GM12872 (cell line): ENCODE data around the gene THSD7A.

Source experiments
- TF ChIP-seq, protein P1 (sequence below): IDR thresholded peaks from 3 replicates; pipeline ENCODE4 v1.5.1; 2011; ENCODE audit warnings: low read depth, mild to moderate bottlenecking, low read length, moderate library complexity; ENCODE audit not compliant: insufficient read depth

The THSD7A gene

DNA sequence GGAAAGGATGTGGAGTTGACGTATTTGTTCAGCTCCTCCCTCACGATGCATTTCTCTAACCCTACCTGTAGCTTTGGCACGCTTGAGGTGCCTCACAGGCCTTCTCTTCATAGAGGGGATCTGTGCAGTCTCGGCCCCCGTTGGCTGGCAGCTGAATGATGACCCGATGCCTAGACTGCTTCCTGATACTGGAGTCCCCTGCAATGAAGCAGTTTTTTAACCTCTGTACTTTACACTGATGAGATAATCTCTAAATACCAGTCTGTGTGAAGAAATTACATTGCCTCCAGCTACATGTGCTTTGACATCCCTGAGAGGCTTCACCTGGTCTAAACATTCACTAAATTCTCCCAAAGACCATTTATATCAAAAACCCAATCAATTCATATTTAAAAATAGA, 370.1 kb downstream of the THSD7A start:
- TF ChIP-seq, protein P1, sequence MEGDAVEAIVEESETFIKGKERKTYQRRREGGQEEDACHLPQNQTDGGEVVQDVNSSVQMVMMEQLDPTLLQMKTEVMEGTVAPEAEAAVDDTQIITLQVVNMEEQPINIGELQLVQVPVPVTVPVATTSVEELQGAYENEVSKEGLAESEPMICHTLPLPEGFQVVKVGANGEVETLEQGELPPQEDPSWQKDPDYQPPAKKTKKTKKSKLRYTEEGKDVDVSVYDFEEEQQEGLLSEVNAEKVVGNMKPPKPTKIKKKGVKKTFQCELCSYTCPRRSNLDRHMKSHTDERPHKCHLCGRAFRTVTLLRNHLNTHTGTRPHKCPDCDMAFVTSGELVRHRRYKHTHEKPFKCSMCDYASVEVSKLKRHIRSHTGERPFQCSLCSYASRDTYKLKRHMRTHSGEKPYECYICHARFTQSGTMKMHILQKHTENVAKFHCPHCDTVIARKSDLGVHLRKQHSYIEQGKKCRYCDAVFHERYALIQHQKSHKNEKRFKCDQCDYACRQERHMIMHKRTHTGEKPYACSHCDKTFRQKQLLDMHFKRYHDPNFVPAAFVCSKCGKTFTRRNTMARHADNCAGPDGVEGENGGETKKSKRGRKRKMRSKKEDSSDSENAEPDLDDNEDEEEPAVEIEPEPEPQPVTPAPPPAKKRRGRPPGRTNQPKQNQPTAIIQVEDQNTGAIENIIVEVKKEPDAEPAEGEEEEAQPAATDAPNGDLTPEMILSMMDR: no peak

DNA sequence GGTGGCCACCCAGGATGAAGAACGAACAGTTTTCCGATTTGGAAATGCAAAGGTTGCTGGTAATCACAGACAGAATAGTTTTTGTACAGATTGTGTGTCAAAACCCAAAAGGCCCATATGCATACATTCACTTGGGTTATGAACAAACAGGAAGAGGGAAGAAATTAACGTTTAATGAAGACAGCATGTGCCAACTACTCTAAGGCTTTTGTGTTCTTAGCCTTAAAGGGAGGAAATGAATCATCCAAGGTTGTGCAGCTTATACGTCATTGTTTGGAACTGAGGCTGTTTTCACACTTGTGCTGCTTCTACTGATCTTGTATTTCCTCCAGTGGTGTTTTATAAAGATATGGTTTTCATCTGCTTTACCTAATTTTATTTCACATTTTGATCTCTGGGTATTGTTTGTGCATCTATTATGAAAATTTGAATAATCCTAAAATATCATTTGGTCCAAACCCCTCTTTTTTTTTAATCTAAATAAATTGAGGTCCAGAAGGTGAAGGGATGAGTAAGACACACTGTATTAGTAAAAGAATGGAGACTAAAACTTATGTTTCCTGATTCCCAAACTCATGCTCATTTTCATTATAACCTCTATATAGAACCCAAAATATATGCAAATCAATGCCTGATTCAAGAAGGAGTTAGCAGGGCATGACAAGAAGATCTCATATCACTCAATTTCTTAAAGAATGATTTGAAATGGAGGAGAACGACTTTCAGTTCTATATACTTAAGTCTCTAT, 373.1 kb downstream of the THSD7A start:
- TF ChIP-seq, protein P1: no peak

DNA sequence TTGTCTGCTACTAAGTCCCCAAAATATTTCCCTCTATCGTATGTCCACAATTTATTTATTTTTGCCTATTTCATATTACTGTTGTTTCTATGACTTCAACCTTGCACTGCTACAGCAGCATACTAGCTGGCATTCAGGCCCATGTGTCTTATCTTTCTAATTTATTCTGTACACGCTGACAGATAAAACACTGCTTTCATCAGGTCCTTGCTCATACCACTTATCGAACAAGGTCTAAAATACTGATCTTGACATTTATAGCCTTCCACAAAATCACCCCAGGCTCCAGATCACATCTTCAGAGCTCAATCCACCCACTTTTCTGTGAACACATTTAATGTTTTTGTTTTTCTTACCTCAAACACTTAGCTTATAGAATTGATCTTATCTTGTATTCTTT, 374.6 kb downstream of the THSD7A start:
- TF ChIP-seq, protein P1: no peak

DNA sequence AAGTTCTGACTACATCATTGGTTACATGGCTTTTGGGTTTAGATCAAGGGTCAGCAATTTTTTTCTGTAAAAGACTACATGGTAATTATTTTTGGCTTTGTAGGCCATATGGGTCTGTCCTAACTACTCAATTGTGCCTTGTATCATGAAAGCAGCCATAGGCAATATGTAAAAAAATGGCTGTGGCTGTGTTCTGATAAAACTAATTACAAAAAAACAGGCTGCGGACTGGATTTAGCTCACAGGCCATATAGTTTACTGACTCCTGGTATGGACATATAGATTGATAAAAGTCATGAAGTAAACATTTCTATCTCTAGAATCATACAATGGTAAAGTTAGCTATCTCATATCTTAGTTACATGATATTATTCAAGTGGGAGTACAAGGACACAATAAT, 375.4 kb downstream of the THSD7A start:
- TF ChIP-seq, protein P1: no peak

DNA sequence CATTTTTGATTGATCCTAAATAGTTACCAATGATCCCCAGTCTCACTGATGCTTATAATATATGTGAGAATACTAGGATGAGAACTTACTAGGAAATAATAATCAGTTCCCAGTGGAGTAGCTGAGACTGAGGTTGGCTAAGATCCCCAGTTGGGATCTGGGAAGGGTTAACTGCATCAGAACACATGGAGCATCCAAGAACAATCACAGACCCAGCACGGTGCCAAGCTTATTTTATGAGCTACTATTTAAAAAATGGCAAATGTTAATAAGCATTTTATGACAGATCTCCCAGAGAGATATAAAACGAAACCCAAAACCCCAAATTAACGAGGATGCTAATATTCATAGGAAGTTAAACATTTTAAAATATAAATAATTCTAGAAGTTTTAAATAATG, 379.5 kb downstream of the THSD7A start:
- TF ChIP-seq, protein P1: no peak

DNA sequence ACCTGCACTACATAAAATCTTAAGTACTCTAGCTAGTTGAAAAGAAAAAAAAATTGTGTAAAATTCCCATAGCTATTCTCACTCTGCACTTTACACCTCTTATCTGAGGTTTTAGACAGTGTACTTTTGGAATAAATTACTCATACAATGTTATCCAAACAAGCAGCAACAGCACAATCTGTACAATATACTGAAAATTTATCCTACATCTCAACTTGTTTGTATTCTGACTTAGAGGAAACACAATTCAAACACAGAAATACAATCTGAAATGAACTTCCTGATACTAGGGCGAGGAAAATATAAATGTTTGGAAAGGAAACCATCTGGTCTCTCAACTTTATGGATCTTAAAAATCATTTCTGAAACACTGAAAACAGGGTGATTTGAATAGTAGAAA, 381.7 kb downstream of the THSD7A start:
- TF ChIP-seq, protein P1: no peak

DNA sequence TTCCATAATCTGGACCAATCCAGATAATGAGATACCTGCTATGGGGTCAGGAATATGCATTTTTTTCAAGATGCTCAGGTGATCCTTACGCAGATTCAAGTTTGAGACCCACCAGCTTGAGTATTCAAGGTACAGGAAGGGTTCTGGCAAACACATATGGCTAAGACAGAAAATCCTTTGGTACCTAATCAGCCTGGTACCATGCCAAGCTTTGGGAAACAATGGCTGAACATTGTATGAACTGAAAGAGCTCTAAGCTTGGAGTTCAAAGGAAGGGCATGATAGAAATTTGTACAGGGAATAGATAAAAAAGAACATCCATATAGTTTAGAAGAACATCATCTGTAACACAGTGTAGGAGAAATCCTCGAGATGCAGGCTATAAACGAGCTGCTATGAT, 382.7 kb downstream of the THSD7A start:
- TF ChIP-seq, protein P1: no peak
